NCI-H2107 treated with DMSO at 0.1 percent for 48 hours (cell line): Measurements from ENCODE around the gene ATP9B.

ENCODE experiments used
- DNase-seq: peaks from one replicate; lab custom pipeline; 2025; ENCODE audit not compliant: unreplicated experiment; lab: John Stamatoyannopoulos, UW

Gene ATP9B

DNA sequence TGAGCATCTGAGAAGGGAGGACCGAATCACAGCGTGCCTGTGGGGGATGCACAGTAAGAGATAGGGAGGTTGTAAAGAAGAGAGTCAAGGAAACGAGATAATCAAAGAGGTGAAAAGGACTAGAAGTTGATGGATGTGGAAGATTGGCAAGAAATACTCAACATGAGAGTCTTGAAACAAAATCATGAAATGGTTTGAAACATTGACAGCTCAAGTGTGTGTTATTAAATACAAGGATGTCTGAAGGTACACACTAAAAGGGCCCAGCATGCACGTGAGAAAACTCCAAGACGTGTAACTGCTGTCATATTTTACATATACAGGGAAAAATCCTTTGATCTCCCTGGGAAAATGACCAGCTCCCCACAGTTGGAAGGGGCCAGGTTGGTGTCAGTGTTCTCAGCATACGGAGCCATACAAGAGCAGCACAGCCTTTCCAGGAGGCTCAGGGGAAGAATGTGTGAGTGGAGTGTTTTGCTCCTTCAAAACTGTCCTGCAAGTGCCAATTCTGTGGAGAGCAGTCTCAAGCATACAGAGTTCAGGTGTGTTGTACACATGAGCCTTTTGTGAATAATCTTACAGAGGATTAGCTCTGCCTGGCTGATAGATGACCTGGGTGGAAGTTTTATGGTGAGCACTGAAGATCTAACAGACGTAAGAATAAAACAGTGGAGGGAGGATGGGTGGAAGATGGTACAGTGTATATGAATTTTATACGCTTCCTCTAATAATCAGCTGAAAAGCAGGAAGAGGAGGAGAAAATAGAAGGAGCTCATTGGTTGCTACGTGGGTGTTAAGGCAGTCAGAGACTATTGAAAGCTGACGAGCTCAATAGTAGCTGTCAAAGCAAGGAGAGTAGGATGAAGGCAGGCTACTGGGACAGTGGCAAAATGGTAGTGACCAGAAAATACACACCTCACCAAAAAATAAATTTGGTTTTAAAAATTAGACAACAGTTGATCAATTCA lies 126.8 kb downstream of the ATP9B start:
- peak; percentile 66 for DNase-seq

DNA sequence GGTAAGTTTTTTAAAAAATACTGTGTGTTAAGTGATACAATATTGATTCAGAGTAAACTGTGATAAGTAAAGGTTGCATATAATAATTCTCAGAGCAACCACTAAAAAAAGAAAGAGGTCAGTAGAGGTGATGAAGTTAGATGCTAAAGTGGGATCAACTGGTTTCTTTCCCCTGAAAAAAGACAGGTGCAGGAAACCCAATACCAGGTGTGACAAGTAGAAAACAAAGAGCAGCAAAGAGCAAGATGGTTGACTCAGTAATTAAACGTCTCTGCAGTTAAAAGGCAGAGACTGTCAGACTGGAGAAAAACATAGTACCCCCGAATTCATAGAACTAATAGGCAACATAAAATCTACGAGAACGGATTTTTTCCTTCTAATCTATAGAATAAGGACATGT lies 128.3 kb downstream of the ATP9B start:
- peak; percentile 98 for DNase-seq

DNA sequence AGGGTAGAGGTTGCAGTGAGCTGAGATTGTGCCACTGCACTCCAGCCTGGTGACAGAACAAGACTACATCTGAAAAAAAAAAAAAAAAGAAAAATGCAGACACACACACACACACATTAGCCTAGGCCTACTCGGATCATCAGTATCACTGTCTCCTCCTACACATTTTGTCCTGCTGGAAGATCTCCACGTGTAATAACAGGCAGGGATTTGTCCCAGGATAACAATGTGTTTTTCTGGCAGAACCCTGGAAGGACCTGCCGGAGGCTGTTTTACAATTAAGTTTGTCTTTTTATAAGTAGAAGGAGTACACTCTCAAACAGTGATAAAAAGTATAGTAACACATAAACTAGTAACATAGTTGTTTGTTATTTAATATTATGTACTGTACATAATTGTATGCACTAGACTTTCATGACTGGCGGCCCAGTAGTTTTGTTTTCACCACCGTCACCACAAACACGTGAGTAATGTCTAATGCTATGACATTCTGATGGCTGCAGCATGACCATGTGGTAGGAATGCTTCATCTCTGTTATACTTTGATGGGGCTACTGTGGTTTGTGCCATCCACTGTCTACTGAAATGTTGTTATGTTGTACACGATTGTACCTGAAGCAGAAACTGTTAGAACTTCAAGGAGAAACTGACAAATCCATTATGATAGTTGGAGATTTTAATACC lies 130.6 kb downstream of the ATP9B start:
- DNase-seq: no peak

GRCh38 chr18:79200546-79201268 lies 131.5 kb downstream of the ATP9B start:
- DNase-seq: peak; percentile 28

GRCh38 chr18:79203017-79203605 lies 133.9 kb downstream of the ATP9B start:
- peak; percentile 71 for DNase-seq

DNA sequence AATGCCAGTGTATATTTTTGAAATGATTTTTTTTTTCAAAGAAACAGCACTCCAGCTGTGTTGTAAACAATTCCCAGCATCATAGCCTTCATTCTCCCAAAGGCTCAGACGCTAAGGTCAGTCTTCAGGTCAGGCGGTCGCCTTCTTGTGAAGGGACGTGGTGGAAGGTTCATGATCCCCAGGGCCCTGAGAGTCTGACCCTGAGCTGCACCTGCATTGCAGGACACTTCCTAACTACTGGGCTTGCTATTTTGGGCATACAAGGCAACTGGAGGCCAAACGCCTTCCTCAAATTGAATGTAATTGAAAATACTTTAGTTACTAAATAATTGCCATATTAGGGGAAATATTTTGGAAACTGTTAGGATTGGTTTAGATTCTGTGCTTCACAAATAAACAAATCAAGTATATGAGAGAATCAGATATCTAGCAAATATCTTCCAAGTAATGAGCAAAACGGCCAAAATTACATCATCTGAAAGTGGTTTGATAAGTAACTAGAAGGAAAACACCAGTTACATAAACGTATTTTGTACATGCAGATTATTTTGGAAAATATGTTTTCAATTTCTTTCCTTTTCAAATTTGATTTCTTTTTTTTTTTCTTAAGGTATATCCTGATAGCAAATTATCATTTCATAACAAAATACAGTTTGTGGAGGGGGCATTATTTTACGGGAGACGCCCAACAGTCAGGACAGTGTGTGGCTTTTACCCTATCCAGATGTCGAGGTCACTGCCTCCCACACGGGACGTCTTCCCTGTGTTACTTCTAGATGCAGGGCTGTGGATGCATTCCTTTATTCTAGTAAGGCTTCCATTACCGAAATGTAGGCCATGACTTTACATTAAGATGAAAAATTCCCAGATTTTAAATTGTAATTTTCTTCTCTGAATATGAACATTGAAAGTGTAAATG lies 136.0 kb downstream of the ATP9B start:
- no peak for DNase-seq

DNA sequence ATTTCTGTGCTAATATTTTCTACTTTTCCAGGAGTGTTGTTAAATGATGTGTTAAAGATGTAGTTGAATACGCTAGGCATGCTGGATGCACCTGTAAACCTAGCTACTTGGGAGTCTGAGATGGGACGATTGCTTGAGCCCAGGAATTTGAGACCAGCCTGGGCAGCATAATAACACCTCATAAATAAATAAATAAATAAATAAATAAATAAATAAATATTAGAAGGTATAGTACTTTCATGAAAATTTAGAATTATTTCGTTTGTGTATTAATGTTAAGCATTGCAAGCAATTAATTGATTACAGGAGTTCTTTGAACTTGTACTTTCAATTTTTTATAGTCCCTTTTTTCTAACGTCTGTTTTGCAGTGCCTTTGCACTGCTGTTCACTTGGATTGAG lies 137.2 kb downstream of the ATP9B start:
- no peak for DNase-seq

DNA sequence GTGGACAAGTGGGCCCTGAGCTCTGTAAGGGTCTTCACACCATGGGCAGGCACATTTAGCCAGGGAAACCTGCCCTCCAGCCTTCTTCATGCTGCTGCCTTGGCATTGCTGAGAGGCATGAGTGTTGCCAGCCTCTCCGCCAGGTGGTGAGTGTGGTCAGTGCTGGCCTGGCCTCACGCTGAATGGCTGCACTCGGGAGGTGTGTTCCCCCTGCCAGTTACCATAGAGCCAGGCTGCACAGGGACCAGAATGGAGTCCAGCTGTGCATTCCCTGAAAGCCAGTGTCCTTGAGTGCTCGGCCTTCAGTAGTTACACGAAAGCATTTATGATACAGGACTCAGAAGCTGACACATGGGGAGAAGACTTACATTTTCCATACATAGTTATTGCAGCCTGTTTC lies 139.7 kb downstream of the ATP9B start:
- no peak for DNase-seq

- no peak for DNase-seq
Observed at GRCh38 chr18:79210002-79210910, 141.1 kb downstream of the ATP9B start.

- DNase-seq: no peak
Observed at GRCh38 chr18:79211844-79212243, 142.7 kb downstream of the ATP9B start.

DNA sequence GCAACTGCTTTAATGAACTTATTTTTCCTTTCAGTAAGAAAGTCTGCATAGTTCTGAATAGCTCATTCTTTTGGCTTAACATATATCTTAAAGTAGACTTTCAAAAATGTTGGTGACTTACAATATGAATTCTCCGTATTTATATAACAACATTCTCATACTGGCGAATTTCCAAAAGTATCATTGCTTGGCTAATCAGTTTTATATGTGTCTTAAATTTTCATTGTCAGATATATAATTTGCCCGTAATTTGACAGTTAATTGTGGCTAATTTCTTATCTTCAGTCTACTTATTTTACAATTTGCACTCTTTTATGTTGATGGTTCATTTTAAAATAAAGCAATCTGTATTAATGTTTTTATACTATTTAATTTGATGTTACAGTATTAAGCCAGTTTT lies 144.9 kb downstream of the ATP9B start:
- no peak for DNase-seq

DNA sequence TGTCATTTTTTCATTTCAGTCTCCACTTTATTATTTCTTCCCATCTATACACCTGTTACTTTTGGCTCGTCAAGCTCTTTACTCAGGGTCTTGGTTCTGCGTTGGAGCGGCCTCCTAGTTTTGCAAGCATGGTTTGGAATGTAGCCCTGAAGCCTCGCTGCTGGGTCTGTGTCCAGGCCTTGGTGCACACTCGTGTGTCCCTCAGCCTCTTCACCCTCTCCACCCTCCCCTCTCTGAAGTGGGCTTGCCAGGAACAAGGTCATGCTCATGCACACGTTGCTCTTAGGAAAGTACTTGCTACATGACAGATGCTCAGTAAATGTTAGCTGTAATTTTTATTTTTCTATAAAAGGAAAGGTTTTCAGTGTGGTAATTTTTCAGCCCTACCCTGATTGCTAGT lies 147.0 kb downstream of the ATP9B start:
- DNase-seq: no peak

DNA sequence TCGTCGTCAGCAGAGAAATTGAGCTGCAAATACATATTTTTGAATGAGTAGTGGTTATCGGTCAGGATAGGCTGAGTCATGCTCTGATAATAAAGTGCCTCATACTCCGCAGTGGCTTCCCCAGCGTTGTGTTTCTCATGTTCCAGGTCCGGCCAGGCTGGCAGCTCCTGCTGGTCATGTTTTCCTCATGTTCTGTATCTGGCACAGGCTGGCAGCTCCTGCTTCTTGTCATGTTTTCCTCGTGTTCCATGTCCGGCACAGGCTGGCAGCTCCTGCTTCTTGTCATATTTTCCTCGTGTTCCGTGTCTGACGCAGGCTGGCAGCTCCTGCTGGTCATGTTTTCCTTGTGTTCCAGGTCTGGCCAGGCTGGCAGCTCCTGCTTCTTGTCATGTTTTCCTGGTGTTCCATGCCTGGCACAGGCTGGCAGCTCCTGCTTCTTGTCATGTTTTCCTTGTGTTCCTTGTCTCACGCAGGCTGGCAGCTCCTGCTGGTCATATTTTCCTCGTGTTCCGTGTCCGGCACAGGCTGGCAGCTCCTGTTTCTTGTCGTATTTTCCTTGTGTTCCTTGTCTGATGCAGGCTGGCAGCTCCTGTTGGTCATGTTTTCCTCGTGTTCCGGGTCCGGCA lies 148.9 kb downstream of the ATP9B start:
- DNase-seq: no peak

GRCh38 chr18:79218605-79219190 lies 149.5 kb downstream of the ATP9B start:
- no peak for DNase-seq

DNA sequence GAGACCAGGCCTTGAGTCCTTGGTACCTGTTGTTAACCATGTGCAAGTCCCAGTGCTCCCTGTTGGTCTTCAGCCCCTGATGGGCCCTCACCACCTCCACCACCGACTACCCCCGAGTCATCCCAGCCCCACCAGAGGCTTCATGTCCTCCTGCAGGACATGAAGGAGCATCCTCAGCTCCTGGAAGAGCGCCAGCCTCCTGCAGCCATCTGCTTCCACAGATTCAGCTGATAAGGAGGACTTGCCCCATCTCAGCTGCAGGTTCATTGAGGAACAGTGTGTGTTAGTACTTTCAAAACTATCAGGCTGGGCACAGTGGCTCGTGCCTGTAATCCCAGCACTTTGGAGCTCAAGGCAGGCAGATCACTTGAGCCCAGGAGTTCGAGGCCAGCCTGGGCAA lies 151.9 kb downstream of the ATP9B start:
- DNase-seq: no peak

DNA sequence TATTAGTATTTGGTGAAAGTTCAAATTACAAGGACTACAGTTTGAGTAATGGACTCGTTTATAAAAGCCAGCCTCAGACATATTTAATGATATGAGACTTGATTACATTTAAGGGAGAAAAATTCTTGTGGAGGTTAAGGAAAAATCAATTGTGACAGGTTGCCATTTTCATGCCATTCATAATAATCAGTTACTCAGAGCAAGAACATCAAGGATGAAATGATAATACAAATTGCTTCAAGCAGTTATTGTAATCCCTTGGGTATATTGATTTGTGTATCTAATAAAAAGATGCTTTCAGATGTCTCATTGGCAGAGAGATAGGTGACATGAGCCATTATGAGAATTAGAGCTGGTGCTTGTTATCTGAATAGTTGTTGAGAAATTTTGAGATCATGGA lies 153.6 kb downstream of the ATP9B start:
- no peak for DNase-seq

DNA sequence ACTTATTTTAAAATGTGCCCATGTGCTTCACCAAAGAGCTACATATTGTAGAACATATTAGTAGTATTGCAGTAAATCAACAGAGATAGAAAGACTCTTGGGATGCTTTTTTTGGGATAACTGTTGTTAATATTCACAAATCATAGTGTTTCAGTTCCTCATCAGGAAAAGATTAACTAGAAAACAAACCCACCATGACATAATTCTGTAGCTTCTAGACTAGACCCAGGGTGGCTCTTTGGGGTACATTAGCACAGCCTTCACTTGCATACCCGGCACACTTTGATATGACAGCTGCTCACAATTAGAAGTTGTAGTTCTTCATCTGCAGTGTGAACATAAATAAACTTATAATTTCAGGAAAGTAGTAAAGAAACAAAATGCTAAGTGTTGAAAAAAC lies 154.2 kb downstream of the ATP9B start:
- no peak for DNase-seq

GRCh38 chr18:79224381-79224780 lies 155.2 kb downstream of the ATP9B start:
- no peak for DNase-seq
